Suprapubic skin (tissue), 4 donors: ENCODE data around the gene LZTR1. TPM values are rescaled to one million over a fixed set of nuclear protein-coding genes. Genes with fewer than 3 reads are reported as not detected.

ENCODE experiments used
- DNase-seq, 2 donors: peaks; one replicate each; pipeline ENCODE4 v3.0.0-alpha.2; 2019; ENCODE audit warnings: low spot score in 2 of 2
- H3K27ac ChIP-seq: fragments of 200-600 bp; sonication (generic); one replicate; pipeline ENCODE4 v1.5.1; 2019
- H3K27me3 ChIP-seq: fragments of 200-600 bp; sonication (generic); one replicate; pipeline ENCODE4 v1.5.1; 2019
- H3K36me3 ChIP-seq: fragments of 200-600 bp; sonication (generic); one replicate; pipeline ENCODE4 v1.5.1; 2019
- H3K4me1 ChIP-seq: fragments of 200-600 bp; sonication (generic); one replicate; pipeline ENCODE4 v1.5.1; 2019
- H3K4me3 ChIP-seq: fragments of 200-600 bp; sonication (generic); one replicate; pipeline ENCODE4 v1.5.1; 2019; ENCODE audit warnings: mild to moderate bottlenecking
- H3K9me3 ChIP-seq: fragments of 200-600 bp; sonication (generic); one replicate; pipeline ENCODE4 v1.5.1; 2019
- EP300 ChIP-seq: sonication (generic); formaldehyde crosslinking; IDR thresholded peaks from one replicate; pipeline ENCODE4 v1.6.1; 2017; ENCODE audit warnings: antibody characterized with exemption
- POLR2A ChIP-seq, 2 donors: fragments of 450-650 bp; IDR thresholded peaks; one replicate each; pipeline ENCODE4 v1.6.1; 2017; ENCODE audit warnings: antibody characterized with exemption in 2 of 2, mild to moderate bottlenecking in 2 of 2, moderate library complexity in 2 of 2
- POLR2AphosphoS5 ChIP-seq, 3 donors: sonication (generic); formaldehyde crosslinking; IDR thresholded peaks; one replicate each; pipeline ENCODE4 v1.6.1; 2017; ENCODE audit warnings: antibody characterized with exemption in 3 of 3
- WGBS: methylation state at CpG from one replicate; pipeline ENCODE4 v1.1.5; 2018; 5-methylcytosine and 5-hydroxymethylcytosine counted together
- total RNA-seq, 4 donors: library from RNA; depleted of rRNA; stranded (reverse); fragments of >200 nt; gene quantifications; one replicate each; pipeline ENCODE4 v1.1.0, GENCODE V29; 2016
- TF ChIP-seq, protein P1 (sequence below), 2 donors: fragments of 200-600 bp in 1 of 2; fragments of 450-650 bp in 1 of 2; sonication (generic) in 1 of 2; IDR thresholded peaks; one replicate each; pipeline ENCODE4 v1.5.1; 2016 to 2019; ENCODE audit warnings: antibody characterized with exemption in 2 of 2, mild to moderate bottlenecking in 1 of 2, moderate library complexity in 1 of 2

Gene LZTR1
- total RNA-seq, 4 donors from 2014 or later = 29.3 to 75.6 (median 46.9) TPM

DNA sequence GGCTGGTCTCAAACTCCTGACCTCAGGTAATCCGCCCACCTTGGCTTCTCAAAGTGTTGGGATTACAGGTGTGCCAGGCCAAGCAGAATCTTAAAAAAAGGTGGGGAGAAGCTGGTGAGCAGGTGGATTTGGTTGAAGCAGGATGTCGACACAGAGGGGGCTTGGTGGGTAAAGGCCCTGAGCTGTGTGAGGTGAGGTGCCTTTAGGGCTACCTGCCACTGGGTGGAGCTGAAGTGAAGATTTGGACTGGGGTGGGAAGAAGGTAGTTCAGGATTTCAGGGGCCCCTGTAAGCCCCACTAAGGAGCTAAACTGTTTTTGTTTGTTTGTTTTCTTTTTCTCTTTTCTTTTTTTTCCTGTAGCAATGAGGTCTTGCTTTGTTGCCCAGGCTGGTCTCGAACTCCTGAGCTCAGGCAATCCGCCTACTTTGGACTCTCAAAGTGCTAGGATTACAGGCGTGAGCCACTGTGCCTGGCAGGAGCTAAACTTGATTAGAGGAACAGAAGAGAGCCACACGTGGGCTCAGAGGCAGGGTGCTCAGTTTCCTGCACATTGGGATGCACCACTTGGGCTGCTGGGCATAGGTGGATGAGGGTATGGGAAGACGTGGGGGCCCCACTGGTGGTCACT lies 38.8 kb downstream of the LZTR1 start:
- no peaks in the 10 kb centered on the region for H3K9me3 ChIP-seq
- DNase-seq = no peak
- 70% methylated on average over 7 of the region's 7 CpGs for WGBS
- H3K27ac ChIP-seq = no peak overlapping the region
- no peaks in the 10 kb centered on the region for H3K36me3 ChIP-seq
- H3K4me3 ChIP-seq = no peak overlapping the region
- H3K4me1 ChIP-seq = peaks cover 5% of the 10 kb centered on the region
- no peak for TF ChIP-seq POLR2AphosphoS5 (IDR thresholded peaks at IDR 0.05)
- TF ChIP-seq, protein P1, sequence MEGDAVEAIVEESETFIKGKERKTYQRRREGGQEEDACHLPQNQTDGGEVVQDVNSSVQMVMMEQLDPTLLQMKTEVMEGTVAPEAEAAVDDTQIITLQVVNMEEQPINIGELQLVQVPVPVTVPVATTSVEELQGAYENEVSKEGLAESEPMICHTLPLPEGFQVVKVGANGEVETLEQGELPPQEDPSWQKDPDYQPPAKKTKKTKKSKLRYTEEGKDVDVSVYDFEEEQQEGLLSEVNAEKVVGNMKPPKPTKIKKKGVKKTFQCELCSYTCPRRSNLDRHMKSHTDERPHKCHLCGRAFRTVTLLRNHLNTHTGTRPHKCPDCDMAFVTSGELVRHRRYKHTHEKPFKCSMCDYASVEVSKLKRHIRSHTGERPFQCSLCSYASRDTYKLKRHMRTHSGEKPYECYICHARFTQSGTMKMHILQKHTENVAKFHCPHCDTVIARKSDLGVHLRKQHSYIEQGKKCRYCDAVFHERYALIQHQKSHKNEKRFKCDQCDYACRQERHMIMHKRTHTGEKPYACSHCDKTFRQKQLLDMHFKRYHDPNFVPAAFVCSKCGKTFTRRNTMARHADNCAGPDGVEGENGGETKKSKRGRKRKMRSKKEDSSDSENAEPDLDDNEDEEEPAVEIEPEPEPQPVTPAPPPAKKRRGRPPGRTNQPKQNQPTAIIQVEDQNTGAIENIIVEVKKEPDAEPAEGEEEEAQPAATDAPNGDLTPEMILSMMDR (IDR thresholded peaks at IDR 0.05) = no peak
- no peak for TF ChIP-seq EP300
- TF ChIP-seq POLR2A (IDR thresholded peaks at IDR 0.05) = no peak
- H3K27me3 ChIP-seq = no peaks in the 10 kb centered on the region

DNA sequence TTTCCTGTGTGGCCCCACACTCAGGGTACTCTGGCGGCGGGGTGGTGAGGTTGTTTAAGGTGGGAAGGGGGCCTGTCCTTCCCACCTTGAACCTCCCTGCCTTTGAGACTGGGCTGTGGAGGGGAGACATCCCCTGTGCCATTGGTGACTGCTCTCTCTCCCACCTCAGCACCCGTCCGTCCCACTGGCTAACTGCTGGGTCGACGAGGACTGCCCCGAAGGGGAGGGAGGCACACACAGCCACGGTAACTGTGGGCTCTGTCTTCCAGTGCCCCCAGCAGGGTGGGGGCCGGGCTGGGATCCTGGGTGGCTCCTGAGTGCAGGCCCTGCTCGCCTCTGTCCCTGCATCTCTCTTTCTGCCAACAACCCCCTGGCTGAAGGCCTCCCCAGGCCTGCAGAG lies 40.4 kb downstream of the LZTR1 start:
- no peak overlapping the region for H3K4me3 ChIP-seq
- 67% methylated on average over 6 of the region's 10 CpGs for WGBS
- no peak overlapping the region for H3K27ac ChIP-seq
- TF ChIP-seq EP300 (no peak), POLR2AphosphoS5 (IDR thresholded peaks at IDR 0.05) (no peak), POLR2A (IDR thresholded peaks at IDR 0.05) (no peak)
- TF ChIP-seq, protein P1 (IDR thresholded peaks at IDR 0.05) = no peak
- peaks cover 6% of the 10 kb centered on the region for H3K27me3 ChIP-seq
- H3K36me3 ChIP-seq = no peaks in the 10 kb centered on the region
- DNase-seq = no peak
- H3K9me3 ChIP-seq = no peaks in the 10 kb centered on the region
- peaks cover 11% of the 10 kb centered on the region for H3K4me1 ChIP-seq

DNA sequence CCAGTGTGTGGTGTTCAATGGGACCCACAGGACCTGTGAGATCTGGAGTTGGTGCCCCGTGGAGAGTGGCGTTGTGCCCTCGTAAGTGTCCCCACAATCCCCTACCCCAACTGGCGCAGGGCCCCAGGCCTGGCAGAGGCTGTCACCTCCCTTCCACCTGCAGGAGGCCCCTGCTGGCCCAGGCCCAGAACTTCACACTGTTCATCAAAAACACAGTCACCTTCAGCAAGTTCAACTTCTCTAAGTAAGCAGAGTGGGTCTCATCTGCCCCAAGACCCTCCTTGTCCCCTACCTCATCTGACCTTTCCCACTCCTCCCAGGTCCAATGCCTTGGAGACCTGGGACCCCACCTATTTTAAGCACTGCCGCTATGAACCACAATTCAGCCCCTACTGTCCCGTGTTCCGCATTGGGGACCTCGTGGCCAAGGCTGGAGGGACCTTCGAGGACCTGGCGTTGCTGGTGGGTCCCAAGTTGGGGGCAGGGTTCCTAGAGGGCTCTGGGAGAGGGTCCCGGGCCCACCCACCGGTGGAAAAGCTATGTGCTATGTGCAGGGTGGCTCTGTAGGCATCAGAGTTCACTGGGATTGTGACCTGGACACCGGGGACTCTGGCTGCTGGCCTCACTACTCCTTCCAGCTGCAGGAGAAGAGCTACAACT lies 41.0 kb downstream of the LZTR1 start:
- no peak for DNase-seq
- Histone ChIP-seq H3K9me3 (no peaks in the 10 kb centered on the region), H3K36me3 (no peaks in the 10 kb centered on the region), H3K4me1 (peaks cover 11% of the 10 kb centered on the region), H3K27ac (no peak overlapping the region), H3K27me3 (peaks cover 6% of the 10 kb centered on the region), H3K4me3 (no peak overlapping the region)
- 88% methylated on average over 11 of the region's 13 CpGs for WGBS
- no peak for TF ChIP-seq POLR2AphosphoS5 (IDR thresholded peaks at IDR 0.05)
- TF ChIP-seq, protein P1 (IDR thresholded peaks at IDR 0.05) = no peak
- no peak for TF ChIP-seq EP300

DNA sequence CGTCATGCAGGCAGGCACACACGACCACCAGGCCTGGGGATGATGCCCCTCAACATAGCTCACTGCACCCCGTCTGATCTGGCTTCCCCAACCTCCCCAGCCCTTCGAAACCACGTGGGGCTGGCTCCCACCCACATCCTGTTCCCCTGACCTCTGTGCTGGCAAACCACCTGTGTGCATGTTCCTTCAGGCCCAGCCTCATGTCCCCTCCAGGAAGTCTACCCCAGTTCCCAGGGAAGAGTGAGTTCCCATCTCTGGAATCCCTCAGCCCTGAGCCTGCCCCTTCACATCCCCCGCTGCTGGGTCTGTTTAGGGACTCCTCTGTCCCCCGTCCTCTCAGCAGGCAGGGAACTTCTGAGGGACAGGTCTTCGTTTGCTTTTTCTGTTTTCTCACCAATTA lies 43.2 kb downstream of the LZTR1 start:
- H3K36me3 ChIP-seq = no peaks in the 10 kb centered on the region
- TF ChIP-seq, protein P1 (IDR thresholded peaks at IDR 0.05) = no peak
- TF ChIP-seq EP300 (no peak), POLR2A (IDR thresholded peaks at IDR 0.05) (no peak), POLR2AphosphoS5 (IDR thresholded peaks at IDR 0.05) (no peak)
- peaks cover 11% of the 10 kb centered on the region for H3K4me1 ChIP-seq
- H3K27ac ChIP-seq = no peak overlapping the region
- H3K27me3 ChIP-seq = peaks cover 14% of the 10 kb centered on the region
- DNase-seq = no peak
- H3K9me3 ChIP-seq = no peaks in the 10 kb centered on the region
- 53% methylated on average over 8 of the region's 8 CpGs for WGBS
- H3K4me3 ChIP-seq = no peak overlapping the region
